Muscle of leg (tissue), 11 donors: ENCODE measurements around the gene CS. TPM values are rescaled to one million over a fixed set of nuclear protein-coding genes. Genes with fewer than 3 reads are reported as not detected.
A peak's percentile ranks its signal among the peaks of the same experiment; 100 is the strongest.
"Not testable (repeated sequence)": the region's sequence is repeated elsewhere in the genome, so short reads cannot be mapped to it uniquely, and the experiment has no call there.

Source experiments
- DNase-seq: peaks from one replicate; pipeline ENCODE4 v3.0.0; 2013
- H3K27ac ChIP-seq: one replicate; pipeline ENCODE4 v1.5.1; 2013; ENCODE audit warnings: mild to moderate bottlenecking, low read length, control low read depth
- H3K27me3 ChIP-seq: one replicate; pipeline ENCODE4 v1.6.1; 2013; ENCODE audit warnings: low read length; ENCODE audit not compliant: control insufficient read depth, insufficient read depth
- H3K36me3 ChIP-seq: one replicate; pipeline ENCODE4 v1.6.1; 2013; ENCODE audit warnings: low read length; ENCODE audit not compliant: control insufficient read depth, insufficient read depth
- H3K4me1 ChIP-seq: one replicate; pipeline ENCODE4 v1.6.1; 2013; ENCODE audit warnings: low read length; ENCODE audit not compliant: control insufficient read depth, insufficient read depth
- H3K4me3 ChIP-seq: one replicate; pipeline ENCODE4 v1.5.1; 2013; ENCODE audit warnings: low read length, control low read depth
- H3K9me3 ChIP-seq: replicated peaks from 2 replicates; pipeline ENCODE4 v1.6.1; 2013; ENCODE audit warnings: low read depth, low read length; ENCODE audit not compliant: control insufficient read depth
- WGBS: methylation state at CpG from one replicate; pipeline ENCODE4 v1.1.5; 2013; ENCODE audit warnings: missing lambda C conversion rate; ENCODE audit not compliant: insufficient coverage; 5-methylcytosine and 5-hydroxymethylcytosine counted together
- polyA plus RNA-seq, 8 donors: library from polyadenylated mRNA; unstranded; fragments of 120-200 nt; gene quantifications; one replicate each; pipeline versions ENCODE4 v1.2.1 to v1.2.3, GENCODE V29; 2013; ENCODE audit warnings: inconsistent platforms in 1 of 8, low replicate concordance in 1 of 8; ENCODE audit not compliant: insufficient read length in 8 of 8, insufficient read depth in 1 of 8
- total RNA-seq: library from RNA; stranded (reverse); fragments of 120-200 nt; gene quantifications from one replicate; pipeline ENCODE4 v1.2.4, GENCODE V29; 2013

CS gene
- total and polyA plus RNA-seq, 9 donors: 93.5 to 252 (median 210) TPM

DNA sequence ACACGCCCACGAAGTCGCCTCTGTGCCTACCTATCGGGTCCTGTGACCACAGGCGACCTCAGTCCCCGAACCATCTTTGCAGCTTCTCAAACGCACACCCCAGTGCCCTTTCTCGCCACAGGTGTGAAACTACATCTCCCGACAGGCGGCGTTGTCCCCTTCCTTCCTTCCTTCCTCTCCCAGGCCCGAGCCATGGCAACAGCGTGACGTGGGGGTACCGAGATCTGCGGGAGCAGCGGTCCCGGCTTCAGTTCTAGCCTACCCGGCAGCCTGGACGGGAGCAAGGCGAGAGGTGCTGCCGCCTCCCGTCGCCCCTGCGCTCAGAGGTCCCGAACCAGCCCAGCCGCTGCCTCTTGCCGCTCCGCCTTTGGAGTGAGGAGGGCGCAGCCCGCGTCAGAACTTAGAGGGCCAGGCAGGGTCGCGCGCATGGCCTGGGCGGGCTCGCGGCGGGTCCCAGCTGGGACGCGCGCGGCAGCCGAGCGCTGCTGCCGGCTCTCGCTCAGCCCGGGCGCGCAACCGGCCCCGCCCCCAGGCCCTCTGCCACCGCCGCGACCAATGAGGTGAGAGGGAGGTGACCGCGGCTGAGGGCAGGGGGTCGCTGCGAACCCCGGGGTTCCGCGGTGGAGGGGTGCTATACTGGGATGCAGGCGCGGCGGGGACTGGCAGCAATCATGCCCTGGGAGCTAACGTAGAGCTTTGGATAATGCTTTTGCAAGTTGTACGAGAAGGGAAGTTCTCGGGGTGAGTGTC is 33.3 kb downstream of the CS start, which contains the start of gene COQ10A:
COQ10A (plus strand) TSS at position 250 of the 750 bp plus-strand sequence; CDS start at position 427, 177 bp downstream.
- DNase-seq: peak; percentile 95
- under 1% methylated on average over 67 of the region's 68 CpGs for WGBS
- Histone ChIP-seq H3K4me3 (peak within 1 kb of the TSS; percentile 74), H3K27ac (peak within 1 kb of the TSS; percentile 98), H3K4me1 (peaks cover 17% of the 10 kb centered on the region), H3K36me3 (peaks cover 26% of the 10 kb centered on the region), H3K9me3 (no peaks in the 10 kb centered on the region), H3K27me3 (no peaks in the 10 kb centered on the region)

DNA sequence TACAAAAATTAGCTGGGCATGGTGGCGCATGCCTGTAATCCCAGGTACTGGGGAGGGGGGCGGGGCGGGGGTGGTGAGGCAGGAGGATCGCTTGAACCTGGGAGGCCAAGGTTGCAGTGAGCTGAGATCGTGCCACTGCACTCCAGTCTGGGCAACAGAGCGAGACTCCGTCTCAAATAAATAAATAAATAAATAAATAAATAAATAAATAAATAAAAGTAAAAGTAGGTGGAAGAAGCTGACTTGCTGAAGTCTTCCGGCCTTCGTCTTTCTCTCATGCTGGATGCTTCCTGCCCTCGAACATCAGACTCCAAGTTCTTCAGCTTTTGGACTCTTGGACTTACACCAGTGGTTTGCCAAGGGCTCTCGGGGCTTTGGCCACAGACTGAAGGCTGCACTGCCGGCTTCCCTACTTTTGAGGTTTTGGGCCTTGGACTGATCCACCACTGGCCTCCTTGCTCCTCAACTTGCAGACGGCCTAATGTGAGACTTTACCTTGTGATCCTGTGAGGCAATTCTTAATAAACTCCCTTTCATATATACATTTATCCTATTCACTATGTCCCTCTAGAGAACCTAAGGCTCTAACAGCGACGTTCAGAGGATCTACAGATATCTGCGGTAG is 34.0 kb downstream of the CS start:
- H3K9me3 ChIP-seq, DNase-seq, H3K27me3 ChIP-seq: not testable (repeated sequence)
- H3K36me3 ChIP-seq: peaks cover 21% of the 10 kb centered on the region
- H3K27ac ChIP-seq: peak overlapping the region; percentile 98
- 63% methylated on average over 13 of the region's 16 CpGs for WGBS
- peak overlapping the region; percentile 74 for H3K4me3 ChIP-seq
- peaks cover 17% of the 10 kb centered on the region for H3K4me1 ChIP-seq

DNA sequence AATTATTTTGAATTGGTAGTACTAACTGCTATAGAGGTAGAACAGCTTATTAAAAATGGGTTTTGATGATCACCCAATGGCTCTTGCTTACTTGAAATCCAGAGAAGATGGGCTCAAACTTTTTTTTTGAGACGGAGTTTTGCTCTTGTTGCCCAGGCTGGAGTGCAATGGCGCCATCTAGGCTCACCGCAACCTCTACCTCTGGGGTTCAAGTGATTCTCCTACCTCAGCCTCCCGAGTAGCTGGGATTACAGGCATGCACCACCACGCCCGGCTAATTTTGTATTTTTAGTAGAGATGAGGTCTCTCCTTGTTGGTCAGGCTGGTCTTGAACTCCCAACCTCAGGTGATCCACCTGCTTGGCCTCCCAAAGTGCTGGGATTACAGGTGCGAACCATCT is 37.2 kb downstream of the CS start:
- H3K27ac ChIP-seq: not testable (repeated sequence)

DNA sequence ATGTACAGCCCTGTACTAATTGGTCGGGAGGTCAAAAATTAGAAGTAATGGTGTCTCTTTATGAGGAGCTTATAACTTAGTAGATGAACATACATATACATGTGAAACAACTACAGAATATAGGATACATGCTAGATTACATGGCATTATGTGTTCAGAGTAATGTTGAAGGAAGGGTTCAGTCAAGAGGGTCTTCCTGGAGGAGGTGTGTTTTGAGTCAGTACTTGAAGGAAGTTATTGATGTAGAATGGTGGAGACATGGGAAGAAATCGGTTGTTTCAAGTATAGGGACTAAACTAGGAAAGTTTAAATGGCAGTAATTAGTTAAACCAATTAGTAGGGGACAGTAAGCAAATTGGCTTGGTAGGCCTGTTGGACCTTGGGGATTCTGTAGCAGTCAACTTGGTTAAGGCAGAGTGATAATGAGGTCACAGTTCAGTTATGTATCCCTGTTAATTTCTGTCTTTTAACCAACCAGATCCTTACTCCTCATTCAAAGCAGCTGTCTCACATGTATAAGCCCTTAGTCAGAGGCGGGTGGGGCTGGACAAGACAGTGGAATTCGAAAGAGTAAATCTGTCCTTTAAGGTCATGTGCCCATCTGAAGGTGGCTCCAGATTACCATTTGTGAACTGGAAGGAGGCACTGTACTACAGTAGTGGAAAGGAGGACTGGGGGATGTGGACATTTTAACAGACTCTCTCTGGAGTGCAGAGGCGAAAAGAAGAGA is 38.5 kb downstream of the CS start:
- H3K27ac ChIP-seq: peak overlapping the region; percentile 66
- 69% methylated on average over 2 of the region's 5 CpGs for WGBS
- H3K4me1 ChIP-seq: peaks cover 34% of the 10 kb centered on the region
- H3K27me3 ChIP-seq: no peaks in the 10 kb centered on the region
- H3K36me3 ChIP-seq: peaks cover 5% of the 10 kb centered on the region
- no peaks in the 10 kb centered on the region for H3K9me3 ChIP-seq
- peak; percentile 35 for DNase-seq
- no peak overlapping the region for H3K4me3 ChIP-seq

More for the DNA sequence above, 37.2 kb downstream of the CS start:
- H3K4me1 ChIP-seq: peaks cover 31% of the 10 kb centered on the region
- H3K4me3 ChIP-seq, DNase-seq, H3K36me3 ChIP-seq, H3K27me3 ChIP-seq, H3K9me3 ChIP-seq: not testable (repeated sequence)
- 78% methylated on average over 4 of the region's 7 CpGs for WGBS

DNA sequence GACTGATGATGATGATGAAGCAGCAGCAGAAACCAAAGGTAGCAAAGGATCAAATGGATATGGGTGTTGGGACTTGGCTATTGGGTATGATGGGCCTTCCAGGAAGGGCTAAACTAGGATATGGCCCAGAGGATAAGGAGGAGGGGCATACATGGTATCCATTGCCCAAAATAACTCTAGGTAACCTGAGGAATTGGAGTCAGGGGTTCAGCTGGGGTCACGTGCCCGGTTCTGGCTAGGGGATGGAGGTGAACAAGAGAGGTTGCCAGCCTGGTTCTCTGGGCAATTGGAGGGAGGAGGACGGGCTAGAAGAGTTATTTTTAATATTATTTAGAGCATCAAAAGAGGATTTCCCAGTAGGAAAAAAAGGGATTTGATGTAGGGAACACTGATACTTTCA is 39.2 kb downstream of the CS start:
- Histone ChIP-seq H3K27ac (peak overlapping the region; percentile 54), H3K4me3 (no peak overlapping the region), H3K27me3 (no peaks in the 10 kb centered on the region), H3K4me1 (peaks cover 32% of the 10 kb centered on the region), H3K36me3 (peaks cover 13% of the 10 kb centered on the region), H3K9me3 (no peaks in the 10 kb centered on the region)
- no peak for DNase-seq
- 80% methylated on average over 1 of the region's 3 CpGs for WGBS

DNA sequence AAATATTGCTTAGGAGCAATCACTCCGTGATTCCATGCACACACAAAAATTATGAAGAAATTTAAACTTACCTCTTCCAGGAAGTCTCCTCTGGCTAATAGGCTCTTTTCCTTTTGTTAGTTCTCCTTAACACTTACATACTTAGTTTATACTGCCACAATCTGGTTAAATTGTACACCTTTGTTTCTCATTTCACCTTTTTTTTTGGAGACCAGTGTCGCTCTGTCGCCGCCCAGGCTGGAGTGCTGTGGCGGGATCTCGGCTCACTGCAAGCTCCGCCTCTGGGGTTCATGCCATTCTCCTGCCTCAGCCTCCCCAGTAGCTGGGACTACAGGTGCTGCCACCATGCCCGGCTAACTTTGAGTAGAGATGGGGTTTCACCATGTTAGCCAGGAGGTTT is 39.8 kb downstream of the CS start:
- peaks cover 18% of the 10 kb centered on the region for H3K36me3 ChIP-seq
- H3K27me3 ChIP-seq: no peaks in the 10 kb centered on the region
- DNase-seq: no peak
- no peaks in the 10 kb centered on the region for H3K9me3 ChIP-seq
- no peak overlapping the region for H3K4me3 ChIP-seq
- WGBS: 83% methylated on average over 5 of the region's 8 CpGs
- peak overlapping the region; percentile 29 for H3K27ac ChIP-seq
- H3K4me1 ChIP-seq: peaks cover 32% of the 10 kb centered on the region

DNA sequence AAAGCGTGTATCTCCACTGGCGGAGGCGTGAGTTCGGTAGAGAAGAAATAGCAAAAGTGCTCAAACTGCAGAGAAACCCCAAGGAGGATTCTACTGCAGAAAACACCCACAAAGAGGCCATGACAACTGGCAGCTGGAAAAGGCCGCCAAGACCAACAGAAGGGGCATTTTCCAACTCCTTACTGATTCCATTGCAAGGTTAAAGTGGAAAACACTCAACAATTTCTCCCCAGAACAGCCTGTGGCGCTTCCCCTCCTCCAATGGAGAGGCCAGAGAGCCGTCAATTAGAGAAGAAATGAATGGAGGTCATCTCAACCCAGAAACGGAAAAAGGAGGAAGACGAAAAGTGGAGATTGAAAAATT is 41.3 kb downstream of the CS start:
- DNase-seq: no peak
- Histone ChIP-seq H3K4me3 (peak overlapping the region; percentile 56), H3K27me3 (no peaks in the 10 kb centered on the region), H3K4me1 (peaks cover 32% of the 10 kb centered on the region), H3K9me3 (no peaks in the 10 kb centered on the region), H3K27ac (peak overlapping the region; percentile 91), H3K36me3 (peaks cover 32% of the 10 kb centered on the region)
- 0% methylated on average over 1 of the region's 9 CpGs for WGBS

DNA sequence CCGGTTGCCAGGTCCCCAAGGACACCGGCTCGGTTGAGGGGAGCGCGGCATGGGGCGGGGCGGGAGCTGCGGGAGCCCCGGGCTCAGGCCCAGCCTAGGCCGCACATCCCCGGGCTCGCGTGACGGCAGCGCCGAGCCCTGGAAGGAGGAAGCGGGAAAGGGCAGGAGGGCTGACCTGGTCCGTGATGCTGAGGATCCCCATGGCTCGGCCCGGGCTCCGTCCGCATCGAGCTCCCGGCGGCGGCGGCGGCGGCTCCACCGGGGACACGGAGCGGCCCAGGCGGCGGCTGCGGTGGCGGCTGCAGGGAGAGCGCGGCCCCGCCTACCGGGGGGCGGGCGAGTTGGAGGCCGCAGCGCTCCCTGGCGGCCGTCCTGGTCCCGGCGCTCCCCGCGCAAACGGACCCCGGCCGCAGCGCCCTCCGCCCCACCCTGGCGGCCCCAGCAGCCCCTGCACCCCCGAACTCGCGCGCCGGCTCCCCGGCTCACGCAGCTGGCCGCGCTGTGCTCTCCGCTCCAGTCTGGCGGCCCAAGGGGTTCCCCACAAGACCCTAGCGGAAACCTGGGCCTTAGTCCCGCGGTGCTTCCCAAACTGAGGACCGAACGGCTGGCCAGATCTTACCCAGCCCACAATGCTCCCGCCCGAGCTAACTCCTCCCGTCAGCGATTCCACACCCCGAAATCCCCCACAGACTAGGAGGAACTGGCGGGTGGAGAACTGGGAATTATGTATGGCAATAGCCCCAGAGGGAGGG is 41.9 kb downstream of the CS start, which contains the start of gene ANKRD52:
ANKRD52 (minus strand) TSS at position 317 of the 752 bp plus-strand sequence; CDS start at position 202, 115 bp downstream.
- Histone ChIP-seq H3K27ac (peak within 1 kb of the TSS; percentile 91), H3K9me3 (no peaks in the 10 kb centered on the region), H3K4me3 (peak within 1 kb of the TSS; percentile 80), H3K27me3 (no peaks in the 10 kb centered on the region), H3K36me3 (peaks cover 38% of the 10 kb centered on the region), H3K4me1 (peaks cover 32% of the 10 kb centered on the region)
- DNase-seq: peak; percentile 92
- under 1% methylated on average over 70 of the region's 78 CpGs for WGBS

DNA sequence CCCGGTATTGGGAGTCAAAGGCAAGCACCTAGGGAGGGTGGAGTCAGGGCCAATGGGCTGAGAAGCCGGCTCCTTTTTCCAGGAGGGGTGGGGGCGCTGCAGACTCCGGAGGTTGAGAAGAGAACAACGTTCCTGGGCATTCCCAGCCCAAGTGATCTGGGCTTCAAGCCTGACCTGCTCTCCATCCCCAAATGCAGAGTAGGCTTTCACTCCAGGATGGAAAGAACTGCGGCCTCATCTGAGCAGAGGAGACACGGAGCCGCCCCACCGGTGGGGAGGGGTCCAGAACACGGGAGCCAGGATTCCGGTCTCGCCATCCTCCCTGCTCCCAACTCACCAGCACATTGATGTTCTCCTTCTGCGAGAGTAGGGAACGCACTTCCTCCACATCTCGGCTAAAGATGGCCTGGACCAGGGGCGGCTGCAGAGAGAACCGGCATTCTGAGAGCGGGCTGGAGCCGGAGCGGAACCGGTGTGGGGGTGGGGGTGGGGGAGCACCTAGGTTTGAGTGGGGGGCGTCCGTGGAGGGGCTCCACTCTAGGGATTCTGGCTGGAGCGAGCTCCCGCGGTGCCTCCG is 42.6 kb downstream of the CS start:
- DNase-seq: peak; percentile 39
- H3K9me3 ChIP-seq: no peaks in the 10 kb centered on the region
- no peaks in the 10 kb centered on the region for H3K27me3 ChIP-seq
- peaks cover 45% of the 10 kb centered on the region for H3K36me3 ChIP-seq
- H3K4me1 ChIP-seq: peaks cover 32% of the 10 kb centered on the region
- H3K4me3 ChIP-seq: peak overlapping the region; percentile 80
- 1% methylated on average over 16 of the region's 27 CpGs for WGBS
- H3K27ac ChIP-seq: peak overlapping the region; percentile 74
